Loucy (cell line): ENCODE results near the gene NIN.

Source experiments
- CTCF ChIP-seq: fragments of 200-600 bp; sonication (generic); conservative IDR thresholded peaks from 2 replicates; pipeline ENCODE4 v1.5.1; 2014; ENCODE audit warnings: mild to moderate bottlenecking, antibody characterized with exemption, low read length
- EZH2phosphoT487 ChIP-seq: fragments of 200-600 bp; IDR thresholded peaks from 2 replicates; pipeline ENCODE4 v1.6.1; 2018; ENCODE audit warnings: antibody characterized with exemption, mild to moderate bottlenecking, moderate library complexity, borderline replicate concordance

- TF ChIP-seq EZH2phosphoT487 (no peak), CTCF (no peak)
Measured at GRCh38 chr14:50800032-50800431, 30.9 kb downstream of the NIN start.
